ENCODE data around the gene MFSD12. TPM values are rescaled to one million over a fixed set of nuclear protein-coding genes. Genes with fewer than 3 reads are reported as not detected.
A peak's percentile ranks its signal among the peaks of the same experiment; 100 is the strongest.

The MFSD12 gene
- total RNA-seq, 1 donor from 2014 or later = 46.3 TPM

GRCh38 chr19:3549816-3550215, 7.6 kb downstream of the MFSD12 start:
- TF ChIP-seq CTCF (IDR thresholded peaks at IDR 0.05; ENCODE audit: insufficient read depth, low read length, severe bottlenecking) = no peak
- H3K27me3 ChIP-seq (ENCODE audit: control insufficient read depth, insufficient read depth, low read length) = no peaks in the 10 kb centered on the region
- peaks cover 21% of the 10 kb centered on the region for H3K36me3 ChIP-seq (ENCODE audit: control insufficient read depth, insufficient read depth, low read length)
- no peak overlapping the region for H3K4me3 ChIP-seq (ENCODE audit: low read depth, low read length)
- FAIRE-seq (no peak), DNase-seq (ENCODE audit: low read depth) (no peak)

- Histone ChIP-seq H3K36me3 (ENCODE audit: control insufficient read depth, insufficient read depth, low read length) (peaks cover 23% of the 10 kb centered on the region), H3K27me3 (ENCODE audit: control insufficient read depth, insufficient read depth, low read length) (no peaks in the 10 kb centered on the region), H3K4me3 (ENCODE audit: low read depth, low read length) (no peak overlapping the region)
- DNase-seq (ENCODE audit: low read depth) (no peak), FAIRE-seq (no peak)
- no peak for TF ChIP-seq CTCF (IDR thresholded peaks at IDR 0.05; ENCODE audit: insufficient read depth, low read length, severe bottlenecking)
These were observed 8.8 kb downstream of the MFSD12 start for GRCh38 chr19:3548606-3549005.

GRCh38 chr19:3547767-3548282, 9.6 kb downstream of the MFSD12 start:
- DNase-seq (ENCODE audit: low read depth) (no peak), FAIRE-seq (no peak)
- Histone ChIP-seq H3K4me3 (ENCODE audit: low read depth, low read length) (no peak overlapping the region), H3K36me3 (ENCODE audit: control insufficient read depth, insufficient read depth, low read length) (peaks cover 23% of the 10 kb centered on the region), H3K27me3 (ENCODE audit: control insufficient read depth, insufficient read depth, low read length) (no peaks in the 10 kb centered on the region)
- TF ChIP-seq CTCF (IDR thresholded peaks at IDR 0.05; ENCODE audit: insufficient read depth, low read length, severe bottlenecking) = no peak

- FAIRE-seq (no peak), DNase-seq (ENCODE audit: low read depth) (no peak)
- Histone ChIP-seq H3K36me3 (ENCODE audit: control insufficient read depth, insufficient read depth, low read length) (peaks cover 23% of the 10 kb centered on the region), H3K27me3 (ENCODE audit: control insufficient read depth, insufficient read depth, low read length) (no peaks in the 10 kb centered on the region), H3K4me3 (ENCODE audit: low read depth, low read length) (no peak overlapping the region)
- TF ChIP-seq CTCF (IDR thresholded peaks at IDR 0.05; ENCODE audit: insufficient read depth, low read length, severe bottlenecking) = peak; percentile 64
These were observed 10.1 kb downstream of the MFSD12 start for GRCh38 chr19:3547301-3547731.

- H3K4me3 ChIP-seq (ENCODE audit: low read depth, low read length) = no peak overlapping the region
- DNase-seq (ENCODE audit: low read depth) = no peak
- no peak for FAIRE-seq
- TF ChIP-seq CTCF (IDR thresholded peaks at IDR 0.05; ENCODE audit: insufficient read depth, low read length, severe bottlenecking) = no peak
- no peaks in the 10 kb centered on the region for H3K27me3 ChIP-seq (ENCODE audit: control insufficient read depth, insufficient read depth, low read length)
- H3K36me3 ChIP-seq (ENCODE audit: control insufficient read depth, insufficient read depth, low read length) = peaks cover 23% of the 10 kb centered on the region
These were observed 11.3 kb downstream of the MFSD12 start for GRCh38 chr19:3546119-3546518.

GRCh38 chr19:3545669-3546034, 11.7 kb downstream of the MFSD12 start:
- FAIRE-seq (no peak), DNase-seq (ENCODE audit: low read depth) (no peak)
- Histone ChIP-seq H3K36me3 (ENCODE audit: control insufficient read depth, insufficient read depth, low read length) (peaks cover 19% of the 10 kb centered on the region), H3K4me3 (ENCODE audit: low read depth, low read length) (no peak overlapping the region), H3K27me3 (ENCODE audit: control insufficient read depth, insufficient read depth, low read length) (no peaks in the 10 kb centered on the region)
- no peak for TF ChIP-seq CTCF (IDR thresholded peaks at IDR 0.05; ENCODE audit: insufficient read depth, low read length, severe bottlenecking)
